Stimulated activated CD4-positive, alpha-beta T cell treated with anti-CD3 and anti-CD28 coated beads, TNF-alpha, amount 100 ng/mL, for 4 hours (primary cell): ENCODE data around the gene NET1.

Experiments
- DNase-seq, 3 experiments: peaks; one replicate each; pipeline ENCODE4 v3.0.0-alpha.2; 2020; ENCODE audit warnings: low read depth in 3 of 3

The NET1 gene

DNA sequence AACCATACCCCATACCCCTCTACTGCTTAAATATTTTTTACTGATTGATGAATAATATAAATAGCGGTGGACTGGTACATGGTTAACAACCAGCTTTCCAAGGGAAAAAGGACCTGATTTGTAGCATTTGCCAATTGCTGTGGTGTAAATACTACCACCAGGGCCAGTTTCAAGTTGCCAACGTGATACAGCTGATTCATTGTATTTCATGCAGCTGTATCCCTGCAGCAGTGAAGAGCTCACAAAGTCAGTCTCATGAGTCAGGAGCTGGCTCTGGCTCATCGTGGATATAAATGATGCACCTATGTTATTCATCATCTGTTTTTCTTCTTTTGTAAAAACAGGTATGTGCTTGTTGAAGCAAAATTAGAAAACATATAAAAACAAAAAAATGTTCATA is 71.8 kb downstream of the NET1 start:
- DNase-seq, result no peak

DNA sequence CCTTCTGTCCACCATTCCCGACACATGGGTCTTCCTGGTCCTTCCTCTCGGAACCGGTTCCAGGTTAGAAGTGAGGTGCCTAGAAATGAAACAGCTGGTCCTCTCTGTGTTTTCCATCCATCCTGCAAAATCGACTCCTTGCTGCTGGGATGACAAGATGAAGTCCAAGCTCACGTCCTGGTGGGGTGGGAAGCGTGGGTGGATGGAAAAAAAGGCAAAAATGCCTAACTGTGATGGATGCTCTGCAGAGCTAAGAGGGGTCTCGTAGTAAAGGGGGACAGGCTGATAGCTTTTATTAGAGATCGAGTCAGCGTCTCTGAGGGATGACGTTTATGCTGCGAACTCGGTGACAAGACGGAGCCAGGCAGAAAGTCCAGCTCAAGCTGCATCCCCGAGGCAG is 72.9 kb downstream of the NET1 start:
- DNase-seq, result no peak

DNA sequence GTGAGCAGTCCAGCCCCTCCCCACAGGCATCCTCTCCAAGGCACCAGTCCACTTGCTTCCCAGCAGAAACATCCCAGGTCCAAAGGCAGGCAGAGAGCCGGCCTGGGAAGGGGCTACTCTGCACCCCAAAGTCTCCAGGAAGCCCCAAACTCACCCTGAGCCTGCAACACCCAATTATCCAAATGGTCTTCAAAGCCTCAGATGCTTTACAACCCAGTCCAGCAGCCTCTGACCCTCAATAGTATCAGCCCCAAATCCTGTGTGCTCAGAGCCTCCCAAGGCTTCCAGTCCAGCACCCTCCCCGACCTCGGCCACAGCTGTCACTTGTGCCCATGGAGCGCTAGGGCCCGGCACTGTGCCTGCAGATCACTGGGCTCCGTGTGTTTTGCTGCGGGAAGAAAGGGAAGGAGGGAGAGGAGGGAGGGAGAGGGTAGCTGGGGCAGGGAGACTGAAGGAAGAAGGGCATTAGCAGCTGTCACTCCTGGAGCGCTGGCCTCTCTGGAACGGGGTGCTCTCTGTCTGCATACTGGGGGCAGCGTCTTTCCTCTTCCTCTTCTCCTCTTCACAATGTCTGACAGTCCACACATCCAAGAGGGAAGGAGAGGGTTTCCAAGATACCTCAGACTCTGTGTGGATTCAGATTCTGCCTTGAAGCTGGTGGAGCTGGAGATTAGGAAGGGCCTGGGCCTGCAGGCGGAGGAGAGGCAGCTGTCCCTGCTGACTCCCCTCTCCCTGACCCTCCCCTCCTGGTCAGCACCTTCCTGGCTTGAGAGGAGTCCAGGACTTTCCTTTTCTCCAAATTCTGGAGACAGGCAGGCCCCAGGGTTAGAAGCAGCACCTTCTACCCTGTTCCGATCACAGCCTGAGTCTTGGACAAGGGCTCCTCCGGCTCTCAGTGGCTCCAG is 73.8 kb downstream of the NET1 start:
- no peak for DNase-seq

DNA sequence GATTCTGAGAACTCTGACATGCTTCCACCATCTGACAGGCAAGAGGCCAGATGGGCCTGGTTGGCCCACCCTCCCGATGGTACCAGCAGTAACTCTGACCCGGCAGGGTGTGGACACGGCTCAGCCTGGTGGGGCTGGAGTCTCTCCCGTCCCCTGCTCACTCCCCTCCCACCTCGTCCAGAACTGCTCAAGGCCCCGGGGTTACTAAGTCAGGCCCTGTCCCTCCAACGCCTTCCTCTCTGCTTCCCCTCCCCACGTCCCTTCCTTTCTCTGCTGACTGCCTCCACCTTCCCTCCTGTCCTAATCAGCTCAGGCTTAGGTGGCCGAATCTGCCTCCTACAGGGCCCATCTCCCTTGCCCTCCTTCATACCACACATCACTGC is 74.5 kb downstream of the NET1 start:
- no peak for DNase-seq

DNA sequence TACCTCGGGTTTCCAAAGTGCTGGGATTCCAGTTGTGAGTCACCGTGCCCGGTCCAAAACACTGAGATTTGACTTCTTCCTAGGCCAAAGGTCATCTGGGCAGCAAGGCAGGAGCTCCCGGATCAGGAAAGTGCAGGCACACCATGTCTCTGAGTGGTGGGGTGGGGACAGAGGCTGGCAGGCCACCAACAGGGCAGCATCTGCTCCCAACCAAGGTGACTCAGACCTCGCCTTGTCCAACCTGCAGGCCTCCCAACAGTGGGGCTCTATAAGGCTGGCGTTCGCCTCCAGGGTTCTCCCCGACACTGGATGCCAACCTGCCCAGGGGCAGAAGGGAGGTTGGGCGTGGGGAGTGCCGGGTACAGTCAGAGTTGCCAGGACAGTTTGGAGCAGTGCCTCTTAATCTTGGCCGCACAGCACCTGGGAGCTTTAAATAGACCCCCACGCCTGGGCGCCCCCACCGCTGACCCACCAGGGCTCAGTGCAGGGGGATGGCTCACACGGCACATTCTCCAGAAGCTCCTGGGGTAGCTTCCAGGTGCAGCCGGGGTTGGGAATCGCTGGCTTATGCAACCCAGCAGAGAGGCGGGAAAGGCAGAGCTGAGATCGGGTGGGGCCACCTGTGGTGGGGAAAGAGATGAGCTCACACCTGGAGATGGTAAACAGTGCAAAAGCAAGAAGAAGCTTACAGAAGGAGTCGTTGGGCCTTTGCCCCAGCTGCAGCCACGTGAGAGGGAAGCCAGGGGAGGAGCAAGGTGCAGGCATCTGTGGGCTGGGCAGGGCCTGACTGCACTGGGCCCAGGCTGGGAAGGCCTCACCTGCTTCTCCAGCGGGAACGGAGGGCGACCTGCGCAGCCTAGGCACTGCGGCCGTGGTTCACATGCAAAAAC is 76.2 kb downstream of the NET1 start:
- DNase-seq, result no peak

DNA sequence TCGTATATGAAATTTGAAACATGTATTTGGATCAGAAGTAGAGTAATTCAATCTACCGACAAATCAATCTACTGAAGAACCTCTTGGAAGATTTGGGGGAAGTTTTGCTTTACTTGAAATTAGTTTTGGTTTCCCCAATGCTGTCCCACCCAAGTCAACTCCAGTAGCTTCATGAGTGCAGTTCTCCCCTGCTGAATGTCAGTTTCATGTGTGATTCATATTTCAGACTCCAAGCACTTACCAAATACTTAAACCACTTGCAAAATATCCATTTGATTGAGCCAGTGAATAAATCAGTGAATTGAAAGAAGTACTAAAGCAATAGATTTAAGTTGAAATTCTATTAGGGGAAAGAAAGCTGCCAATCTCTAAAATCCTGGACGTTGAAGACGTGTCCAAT is 77.7 kb downstream of the NET1 start:
- DNase-seq, result no peak

DNA sequence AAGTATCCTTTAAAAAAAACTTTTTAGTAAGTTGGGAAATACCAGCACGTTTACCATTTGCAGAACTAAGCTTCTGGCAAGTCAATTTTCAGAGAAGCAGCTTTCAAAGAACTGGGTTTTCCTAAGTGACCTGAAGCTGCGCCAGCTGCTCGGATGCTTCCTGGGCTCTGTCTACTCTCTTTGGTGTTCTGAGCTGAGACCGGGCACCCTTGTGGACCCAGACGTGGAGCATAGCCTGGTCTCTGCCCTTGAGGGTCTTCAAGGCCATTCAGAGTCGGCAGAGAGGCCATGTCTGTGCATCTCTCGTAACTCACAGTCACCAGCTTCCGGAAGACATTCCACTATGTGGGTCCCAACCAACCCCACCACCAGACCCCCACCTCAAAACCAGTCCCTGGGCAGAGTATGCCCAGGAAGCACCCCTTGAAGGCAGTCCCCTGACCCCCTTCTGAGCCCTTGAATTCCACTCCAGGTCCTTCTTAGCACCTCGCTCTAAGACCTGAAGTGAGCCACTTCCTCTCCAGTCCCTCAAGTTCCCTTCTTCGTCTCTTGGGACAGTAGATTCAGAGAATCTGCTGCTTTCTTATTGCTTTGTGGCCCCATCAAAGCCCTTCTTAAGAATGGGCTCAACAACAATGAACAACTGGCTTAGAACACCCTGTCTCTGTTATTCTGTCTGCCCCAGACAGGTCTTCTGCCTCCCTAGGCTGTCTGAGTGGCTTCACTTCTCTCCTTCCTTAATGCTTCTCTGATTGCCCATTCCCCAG is 78.5 kb downstream of the NET1 start:
- no peak for DNase-seq

DNA sequence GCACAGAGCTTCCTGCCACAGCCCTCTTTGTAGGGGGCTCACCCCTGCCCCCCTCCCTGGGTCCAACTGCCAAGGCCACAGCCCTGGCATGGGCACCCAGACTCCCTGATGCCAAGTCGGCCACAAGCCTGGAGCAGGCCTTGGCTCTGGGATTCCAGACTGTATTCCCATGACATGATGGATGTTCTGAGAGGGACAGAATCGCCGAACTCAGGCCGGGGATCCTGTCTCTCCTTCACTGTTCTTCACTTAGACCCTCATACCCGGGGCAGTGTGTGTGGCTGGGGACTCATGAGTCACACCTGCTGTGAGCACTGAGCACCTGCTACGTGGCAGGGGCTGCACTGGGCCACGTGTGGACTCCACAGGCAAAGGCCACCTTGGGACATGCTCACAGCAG is 79.1 kb downstream of the NET1 start:
- no peak for DNase-seq

DNA sequence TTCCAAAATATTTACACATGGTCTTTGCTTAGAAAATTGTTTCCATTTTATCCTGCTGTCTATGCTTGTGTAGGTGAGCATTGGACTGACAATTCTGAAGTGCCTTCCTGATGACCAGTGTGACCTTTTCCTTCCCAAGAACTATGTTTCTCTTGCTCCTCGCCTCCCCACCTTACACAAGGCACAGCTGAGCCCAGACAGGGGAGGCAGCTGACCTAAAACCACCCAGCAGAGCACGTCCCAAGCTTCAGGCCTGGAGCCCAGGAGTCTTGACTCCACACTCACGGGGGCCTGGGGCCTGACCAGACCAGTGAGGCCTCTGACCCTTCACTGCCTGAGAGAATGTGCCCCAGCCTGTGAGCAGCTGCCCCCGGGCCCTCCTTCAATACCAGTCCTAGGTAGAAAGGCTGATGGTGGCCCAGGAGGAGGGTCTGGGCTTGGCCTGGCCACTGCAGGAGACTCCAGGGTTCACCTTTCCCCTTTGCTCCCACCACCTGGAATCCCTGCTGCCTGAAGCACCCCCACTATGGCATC is 80.0 kb downstream of the NET1 start:
- DNase-seq, result no peak

GRCh38 chr10:5492929-5493576 is 80.7 kb downstream of the NET1 start:
- no peak for DNase-seq

- no peak for DNase-seq
These were observed 81.3 kb downstream of the NET1 start for GRCh38 chr10:5493691-5494090.

- no peak for DNase-seq
These were observed 82.3 kb downstream of the NET1 start for GRCh38 chr10:5494611-5495010.

GRCh38 chr10:5496261-5497250 is 84.2 kb downstream of the NET1 start:
- no peak for DNase-seq

DNA sequence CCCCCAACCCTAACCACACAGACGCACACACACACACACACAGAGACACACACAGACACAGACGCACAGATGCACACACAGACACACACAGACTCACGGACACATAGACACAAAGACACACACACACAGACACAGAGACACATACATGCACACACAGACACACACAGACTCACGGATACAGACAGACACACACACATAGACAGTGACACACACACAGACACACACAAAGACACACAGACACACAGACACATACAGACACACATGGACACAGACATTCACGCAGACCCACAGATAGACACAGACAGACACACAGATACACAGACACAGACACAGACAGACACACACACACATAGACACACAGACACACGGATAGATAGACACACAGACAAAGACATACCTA is 84.9 kb downstream of the NET1 start:
- DNase-seq, result no peak

DNA sequence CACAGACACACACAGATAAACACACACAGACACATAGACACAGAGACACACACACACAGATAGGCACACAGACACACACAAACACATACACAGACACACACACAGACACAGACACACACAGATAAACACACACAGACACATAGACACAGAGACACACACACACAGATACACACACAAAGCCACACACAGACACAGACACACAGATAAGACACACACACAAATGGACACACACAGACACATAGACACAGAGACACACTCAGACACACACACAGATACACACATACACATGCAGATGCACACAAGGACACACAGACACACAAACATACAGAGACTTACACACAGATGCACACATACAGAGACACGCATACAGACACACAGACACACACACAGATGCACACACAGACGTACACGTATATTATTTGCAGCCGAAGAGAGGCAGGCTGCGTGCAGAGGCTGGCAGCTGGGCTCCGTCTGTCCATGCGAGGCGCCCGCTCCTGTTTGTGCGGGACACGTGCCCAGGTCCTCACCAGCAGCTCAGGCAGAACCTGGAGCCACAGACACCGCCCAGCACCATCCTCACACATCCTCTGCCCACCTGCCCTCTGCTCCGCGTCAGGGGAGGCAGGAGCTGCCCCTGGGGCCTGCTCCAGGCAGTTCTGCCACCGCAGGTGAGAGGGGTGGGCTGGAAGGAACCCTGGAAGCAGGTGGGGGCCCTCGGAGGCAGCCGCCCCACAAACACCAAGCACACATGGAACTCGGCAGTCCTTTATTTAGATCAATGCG is 85.8 kb downstream of the NET1 start:
- DNase-seq, result no peak

GRCh38 chr10:5498791-5499492 is 86.6 kb downstream of the NET1 start:
- DNase-seq, result no peak

- DNase-seq, result no peak
These were observed 87.3 kb downstream of the NET1 start, which contains the start of gene CALML5 for GRCh38 chr10:5499493-5500140. Gene CALML5, minus strand, starts transcription at chr10:5499570. Its CDS starts 132 bp downstream, at chr10:5499438.

GRCh38 chr10:5500162-5500670 is 87.9 kb downstream of the NET1 start:
- DNase-seq, result no peak
